ENCODE data around the gene COBL. TPM values are rescaled to one million over a fixed set of nuclear protein-coding genes. Genes with fewer than 3 reads are reported as not detected.
A peak's percentile ranks its signal among the peaks of the same experiment; 100 is the strongest.

The COBL gene
- polyA plus RNA-seq, 1 donor (not counting 4 experiments of a cell fraction or from before 2014, with no cell fraction given), result 4.5 TPM

- H3K36me3 ChIP-seq (ENCODE audit: control insufficient read depth in 2 of 2, extremely low read depth in 1 of 2, insufficient read depth in 2 of 2, low read length in 2 of 2), result no peaks in the 10 kb centered on the region
- FAIRE-seq (no peak), DNase-seq (ENCODE audit: low read depth, low spot score) (no peak)
- H4K20me1 ChIP-seq (ENCODE audit: control insufficient read depth, extremely low read depth, insufficient read depth, low read length), result no peaks in the 10 kb centered on the region
- peaks cover 11% of the 10 kb centered on the region for H3K4me1 ChIP-seq (ENCODE audit: control insufficient read depth, extremely low read depth, insufficient read depth, low read length)
- TF ChIP-seq EZH2 (IDR thresholded peaks at IDR 0.05; ENCODE audit: low read length), result no peak
- TF ChIP-seq, protein P1, sequence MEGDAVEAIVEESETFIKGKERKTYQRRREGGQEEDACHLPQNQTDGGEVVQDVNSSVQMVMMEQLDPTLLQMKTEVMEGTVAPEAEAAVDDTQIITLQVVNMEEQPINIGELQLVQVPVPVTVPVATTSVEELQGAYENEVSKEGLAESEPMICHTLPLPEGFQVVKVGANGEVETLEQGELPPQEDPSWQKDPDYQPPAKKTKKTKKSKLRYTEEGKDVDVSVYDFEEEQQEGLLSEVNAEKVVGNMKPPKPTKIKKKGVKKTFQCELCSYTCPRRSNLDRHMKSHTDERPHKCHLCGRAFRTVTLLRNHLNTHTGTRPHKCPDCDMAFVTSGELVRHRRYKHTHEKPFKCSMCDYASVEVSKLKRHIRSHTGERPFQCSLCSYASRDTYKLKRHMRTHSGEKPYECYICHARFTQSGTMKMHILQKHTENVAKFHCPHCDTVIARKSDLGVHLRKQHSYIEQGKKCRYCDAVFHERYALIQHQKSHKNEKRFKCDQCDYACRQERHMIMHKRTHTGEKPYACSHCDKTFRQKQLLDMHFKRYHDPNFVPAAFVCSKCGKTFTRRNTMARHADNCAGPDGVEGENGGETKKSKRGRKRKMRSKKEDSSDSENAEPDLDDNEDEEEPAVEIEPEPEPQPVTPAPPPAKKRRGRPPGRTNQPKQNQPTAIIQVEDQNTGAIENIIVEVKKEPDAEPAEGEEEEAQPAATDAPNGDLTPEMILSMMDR (optimal IDR thresholded peaks at IDR 0.05 in 1 of 3, IDR thresholded peaks at IDR 0.05 in 1 of 3, conservative IDR thresholded peaks at IDR 0.05 in 1 of 3; ENCODE audit: extremely low read depth in 1 of 3, insufficient read depth in 2 of 3, low read length in 3 of 3), result no peak
- H3K9me1 ChIP-seq (ENCODE audit: control insufficient read depth, extremely low read depth, insufficient read depth, low read length), result no peaks in the 10 kb centered on the region
- no peaks in the 10 kb centered on the region for H3K27me3 ChIP-seq (ENCODE audit: control insufficient read depth, extremely low read depth, insufficient read depth, low read length)
- no peak overlapping the region for H3K4me2 ChIP-seq (ENCODE audit: control insufficient read depth, extremely low read depth, insufficient read depth, low read depth, low read length)
- dilution Hi-C loops (cut with MboI; ENCODE audit: extremely low pct_ligation_motif_present, low sequenced_read_pairs), result no loop called here
- no peak overlapping the region for H3K4me3 ChIP-seq (ENCODE audit: control insufficient read depth in 2 of 3, extremely low read depth in 1 of 3, insufficient read depth in 2 of 3, low read depth in 1 of 3, low read length in 3 of 3)
- no peaks in the 10 kb centered on the region for H3K79me2 ChIP-seq (ENCODE audit: control insufficient read depth, insufficient read depth, low read length)
- no peak overlapping the region for H2AFZ ChIP-seq (ENCODE audit: control insufficient read depth, low read length)
- H3K9me3 ChIP-seq (ENCODE audit: control insufficient read depth, low read depth, low read length), result peaks cover 5% of the 10 kb centered on the region
- no peak overlapping the region for H3K9ac ChIP-seq (ENCODE audit: control insufficient read depth, extremely low read depth, insufficient read depth, low read length)
- H3K27ac ChIP-seq (ENCODE audit: control insufficient read depth, insufficient read depth, low read length), result no peak overlapping the region
Observed at GRCh38 chr7:51346126-51346525, 29.5 kb upstream of the COBL start.

DNA sequence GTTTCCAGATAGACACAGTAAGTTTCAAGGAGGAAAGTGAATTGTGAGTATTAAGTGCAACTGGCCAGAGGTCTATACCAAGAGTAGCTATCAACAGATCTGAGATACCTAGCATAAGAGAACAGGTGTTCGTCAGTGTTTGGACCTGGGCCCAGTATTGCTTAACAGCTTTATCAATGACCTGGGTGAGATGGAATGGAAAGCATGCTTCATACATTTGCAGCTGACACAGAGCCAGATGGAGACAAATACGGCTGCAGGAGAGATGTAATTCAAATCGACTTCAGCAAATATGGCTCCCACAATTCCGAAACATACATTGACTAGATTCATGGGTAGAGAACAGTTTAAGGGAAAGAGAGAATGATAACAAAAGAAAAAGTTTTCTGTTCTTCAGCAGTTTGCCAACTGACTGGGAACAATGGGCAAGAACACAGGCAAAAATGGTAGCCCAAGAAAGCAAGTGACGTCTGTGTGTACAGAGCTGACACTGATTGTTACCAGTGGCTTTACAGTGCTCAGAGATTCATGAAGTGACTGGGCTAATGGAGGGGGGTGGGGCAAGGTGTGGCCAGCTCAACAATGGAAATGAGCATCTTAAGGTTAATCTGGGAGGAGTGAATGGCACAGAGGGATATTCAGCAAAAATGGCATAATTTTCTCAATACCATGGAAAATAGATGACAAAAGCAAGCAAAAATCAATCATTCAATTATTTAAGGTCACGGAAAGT is 28.0 kb upstream of the COBL start:
- FAIRE-seq (peak; percentile 86), DNase-seq (ENCODE audit: low read depth, low spot score) (peak; percentile 42)
- Histone ChIP-seq H3K9ac (ENCODE audit: control insufficient read depth, extremely low read depth, insufficient read depth, low read length) (no peak overlapping the region), H3K4me2 (ENCODE audit: control insufficient read depth, extremely low read depth, insufficient read depth, low read depth, low read length) (no peak overlapping the region), H3K4me3 (ENCODE audit: control insufficient read depth in 2 of 3, extremely low read depth in 1 of 3, insufficient read depth in 2 of 3, low read depth in 1 of 3, low read length in 3 of 3) (no peak overlapping the region), H3K4me1 (ENCODE audit: control insufficient read depth, extremely low read depth, insufficient read depth, low read length) (peaks cover 14% of the 10 kb centered on the region), H3K27ac (ENCODE audit: control insufficient read depth, insufficient read depth, low read length) (no peak overlapping the region), H3K36me3 (ENCODE audit: control insufficient read depth in 2 of 2, extremely low read depth in 1 of 2, insufficient read depth in 2 of 2, low read length in 2 of 2) (no peaks in the 10 kb centered on the region), H3K79me2 (ENCODE audit: control insufficient read depth, insufficient read depth, low read length) (no peaks in the 10 kb centered on the region), H3K9me3 (ENCODE audit: control insufficient read depth, low read depth, low read length) (peaks cover 6% of the 10 kb centered on the region), H3K27me3 (ENCODE audit: control insufficient read depth, extremely low read depth, insufficient read depth, low read length) (no peaks in the 10 kb centered on the region), H4K20me1 (ENCODE audit: control insufficient read depth, extremely low read depth, insufficient read depth, low read length) (no peaks in the 10 kb centered on the region), H3K9me1 (ENCODE audit: control insufficient read depth, extremely low read depth, insufficient read depth, low read length) (no peaks in the 10 kb centered on the region), H2AFZ (ENCODE audit: control insufficient read depth, low read length) (no peak overlapping the region)
- TF ChIP-seq, protein P1 (optimal IDR thresholded peaks at IDR 0.05 in 1 of 3, IDR thresholded peaks at IDR 0.05 in 1 of 3, conservative IDR thresholded peaks at IDR 0.05 in 1 of 3; ENCODE audit: extremely low read depth in 1 of 3, insufficient read depth in 2 of 3, low read length in 3 of 3), result no peak
- dilution Hi-C loops (cut with MboI; ENCODE audit: extremely low pct_ligation_motif_present, low sequenced_read_pairs), result no loop called here
